Liver (tissue), 3 donors: ENCODE results near the gene LDHAL6B.
A peak's percentile ranks its signal among the peaks of the same experiment; 100 is the strongest.

Experiments
- CTCF ChIP-seq: fragments of 150-350 bp; IDR thresholded peaks from 2 replicates; pipeline ENCODE4 v1.5.1; 2017; ENCODE audit warnings: improper control_type of control experiment, low read depth, low read length; ENCODE audit not compliant: missing input control
- FOXA2 ChIP-seq: IDR thresholded peaks from 2 replicates; pipeline ENCODE4 v1.6.1; 2016; ENCODE audit warnings: antibody characterized with exemption
- HNF4G ChIP-seq: IDR thresholded peaks from 2 replicates; pipeline ENCODE4 v1.6.1; 2016; ENCODE audit warnings: antibody characterized with exemption
- REST ChIP-seq: IDR thresholded peaks from 2 replicates; pipeline ENCODE4 v1.6.1; 2016; ENCODE audit warnings: antibody characterized with exemption, mild to moderate bottlenecking
- donor health status: healthy.
- donor health status: healthy.

DNA sequence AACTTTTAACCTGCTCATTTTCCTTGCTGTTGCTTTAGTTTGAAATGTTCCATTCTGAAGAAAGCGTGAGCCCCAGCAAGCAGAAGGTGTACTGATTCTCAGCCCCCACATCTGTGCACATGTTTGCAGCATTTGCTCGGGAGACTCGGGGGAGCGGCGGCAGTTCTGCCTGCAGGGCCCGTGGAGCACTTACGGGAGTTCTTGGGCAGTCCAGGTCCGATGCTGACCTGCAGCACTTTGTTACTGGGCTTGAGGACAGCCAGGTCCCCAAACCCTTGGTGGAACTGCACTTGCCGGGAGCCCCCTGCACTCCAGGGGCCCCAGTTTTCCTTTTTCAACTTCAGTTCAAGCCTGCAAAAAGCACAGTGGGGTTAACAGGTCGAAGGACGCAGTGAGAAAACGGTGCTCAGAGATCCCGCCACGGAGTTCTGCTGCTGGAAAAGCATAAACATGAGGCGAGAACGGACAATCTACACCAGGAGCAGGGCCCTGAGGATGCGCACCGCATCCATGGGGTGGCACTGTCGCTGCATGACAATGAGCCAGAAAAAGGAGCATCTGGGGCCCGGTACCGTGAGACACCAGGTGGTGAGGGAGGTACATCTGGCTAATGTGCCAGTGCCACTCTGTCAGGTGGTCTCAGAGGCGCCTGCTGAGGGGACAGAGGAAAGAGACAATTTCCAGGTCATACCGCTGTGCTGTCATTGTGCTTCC, 45.6 kb upstream of the LDHAL6B start:
- TF ChIP-seq FOXA2, result no peak
- peak; percentile 26 for TF ChIP-seq CTCF
- no peak for TF ChIP-seq REST
- no peak for TF ChIP-seq HNF4G
